Measurements from ENCODE around the gene PPP2R3A.
"Not testable (repeated sequence)": the region's sequence is repeated elsewhere in the genome, so short reads cannot be mapped to it uniquely, and the experiment has no call there.

PPP2R3A gene

DNA sequence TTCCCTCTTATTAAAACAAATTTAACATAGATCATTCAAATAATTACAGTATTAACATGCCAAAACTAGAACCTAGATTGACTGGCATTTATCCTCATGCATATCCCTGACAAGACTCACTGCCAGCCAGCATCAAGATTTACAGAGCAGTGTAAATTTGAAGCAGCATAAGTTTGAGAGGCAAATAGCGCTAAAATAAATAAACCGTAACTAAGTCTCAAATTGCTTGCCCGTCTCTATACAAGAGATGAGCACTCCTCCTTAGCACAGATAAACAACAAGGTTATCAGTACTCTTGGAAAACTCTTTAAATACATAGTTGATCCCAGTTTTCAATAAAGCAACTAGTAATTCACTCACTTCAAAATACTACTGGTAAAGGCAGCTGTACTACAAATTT lies 201.0 kb downstream of the PPP2R3A start:
- DNase-seq = no peak

DNA sequence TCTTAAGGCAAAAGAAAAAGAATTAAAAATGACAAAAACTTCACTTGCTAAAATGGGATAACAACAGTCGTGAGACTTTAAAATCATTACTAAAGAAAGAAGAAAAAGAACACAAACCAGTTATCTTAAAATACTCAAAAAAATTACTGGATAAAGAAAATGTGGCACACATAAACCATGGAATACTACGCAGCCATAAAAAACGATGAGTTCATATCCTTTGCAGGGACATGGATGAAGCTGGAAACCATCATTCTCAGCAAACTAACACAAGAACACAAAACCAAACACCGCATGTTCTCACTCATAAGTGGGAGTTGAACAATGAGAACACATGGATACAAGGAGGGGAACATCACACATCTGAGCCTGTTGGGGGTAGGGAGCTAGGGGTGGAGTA lies 202.7 kb downstream of the PPP2R3A start:
- DNase-seq = not testable (repeated sequence)

DNA sequence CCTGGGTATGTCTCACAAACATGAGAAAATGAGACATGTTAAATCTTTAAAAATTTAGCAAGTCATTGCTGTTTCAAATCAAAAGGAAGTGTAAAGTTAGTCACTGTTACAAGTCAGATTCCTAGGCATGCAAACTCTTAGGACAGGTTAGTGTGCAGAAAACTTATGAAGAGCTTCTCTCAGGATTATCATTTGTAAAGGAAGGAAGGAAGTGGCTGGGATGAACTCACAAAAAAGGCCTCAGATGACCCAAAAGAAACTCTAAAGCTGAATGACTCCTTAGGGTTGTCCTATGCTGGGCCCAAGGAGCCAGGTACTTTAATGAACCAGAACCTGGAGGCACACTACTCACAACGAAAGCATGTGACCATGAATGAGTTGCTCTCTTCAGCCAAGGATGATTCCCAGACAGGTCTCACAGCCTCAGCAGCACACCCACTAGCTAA lies 205.6 kb downstream of the PPP2R3A start:
- no peak for DNase-seq

DNA sequence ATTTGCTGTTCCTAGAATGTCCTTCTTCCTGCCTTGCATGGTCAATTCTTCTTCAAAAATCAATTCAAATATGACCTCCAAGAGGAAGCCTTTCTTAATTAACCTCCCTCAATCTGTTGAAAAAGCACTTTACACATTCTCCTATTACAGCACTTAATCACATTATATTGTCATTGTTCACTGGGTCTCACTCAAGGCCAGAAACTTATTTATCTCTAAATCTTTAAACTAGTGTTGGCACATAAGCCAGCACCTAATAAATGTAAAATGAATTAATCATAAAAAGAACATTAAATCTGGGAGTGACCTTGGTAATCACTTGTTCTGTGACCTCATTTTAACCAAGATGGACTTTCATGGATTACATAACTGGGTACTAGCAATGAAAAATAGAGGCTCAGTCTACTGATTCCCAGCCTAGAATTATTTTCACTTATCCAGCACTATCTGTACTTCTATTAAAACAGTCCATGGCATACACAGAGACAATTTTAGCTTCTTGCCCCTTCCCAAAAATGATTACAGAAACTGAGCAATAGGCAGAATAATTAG lies 208.5 kb downstream of the PPP2R3A start:
- DNase-seq = no peak

DNA sequence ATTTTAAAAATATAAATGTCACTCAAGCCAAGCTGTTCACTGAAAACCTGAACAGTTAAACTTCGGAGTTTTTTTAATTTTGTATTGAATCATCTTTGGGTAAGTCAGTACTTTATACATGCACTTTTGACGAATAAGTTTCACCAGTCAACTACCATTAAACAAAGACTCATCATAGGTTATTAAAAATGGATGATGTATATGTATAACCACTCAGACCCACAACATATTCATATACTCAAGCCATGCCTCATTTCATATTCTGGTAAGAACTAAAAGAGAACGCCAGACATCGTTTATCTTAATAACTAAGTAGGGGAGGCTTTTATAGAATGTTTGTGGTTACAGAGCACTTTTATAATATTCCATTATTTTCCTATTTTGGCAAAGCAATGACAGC lies 212.3 kb downstream of the PPP2R3A start:
- no peak for DNase-seq

DNA sequence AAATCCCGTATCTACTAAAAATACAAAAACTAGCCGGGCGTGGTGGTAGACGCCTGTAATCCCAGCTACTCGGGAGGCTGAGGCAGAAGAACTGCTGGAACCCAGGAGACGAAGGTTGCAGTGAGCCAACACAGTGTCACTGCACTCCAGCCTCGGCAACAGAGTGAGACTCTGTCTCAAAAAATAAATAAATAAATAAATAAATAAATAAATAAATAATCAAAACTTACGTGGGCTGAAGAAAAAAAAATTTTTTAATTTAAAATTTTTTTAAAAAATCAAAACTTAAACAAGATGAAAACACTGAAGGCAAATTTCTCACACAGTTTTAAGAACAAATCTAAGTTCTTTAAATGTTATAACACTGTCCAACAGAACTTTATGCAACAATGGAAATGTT lies 216.2 kb downstream of the PPP2R3A start:
- no peak for DNase-seq

DNA sequence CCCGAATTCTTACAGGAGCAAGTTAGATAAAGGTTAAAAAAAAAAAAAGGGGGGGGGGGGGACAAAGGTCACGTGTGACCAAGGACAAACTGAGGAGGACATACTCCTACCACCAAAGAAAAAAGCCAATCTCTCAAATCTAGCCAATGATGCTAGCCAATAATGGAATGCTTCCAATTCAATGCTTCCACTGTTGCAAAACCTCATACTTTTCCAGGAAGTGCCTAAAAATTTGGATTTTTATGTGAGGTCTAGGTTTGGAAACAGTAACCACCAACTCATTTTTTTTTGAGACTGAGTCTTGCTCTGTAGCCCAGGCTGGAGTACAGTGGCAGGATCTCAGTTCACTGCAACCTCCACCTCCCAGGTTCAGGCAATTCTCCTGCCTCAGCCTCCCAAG lies 219.2 kb downstream of the PPP2R3A start:
- no peak for DNase-seq

DNA sequence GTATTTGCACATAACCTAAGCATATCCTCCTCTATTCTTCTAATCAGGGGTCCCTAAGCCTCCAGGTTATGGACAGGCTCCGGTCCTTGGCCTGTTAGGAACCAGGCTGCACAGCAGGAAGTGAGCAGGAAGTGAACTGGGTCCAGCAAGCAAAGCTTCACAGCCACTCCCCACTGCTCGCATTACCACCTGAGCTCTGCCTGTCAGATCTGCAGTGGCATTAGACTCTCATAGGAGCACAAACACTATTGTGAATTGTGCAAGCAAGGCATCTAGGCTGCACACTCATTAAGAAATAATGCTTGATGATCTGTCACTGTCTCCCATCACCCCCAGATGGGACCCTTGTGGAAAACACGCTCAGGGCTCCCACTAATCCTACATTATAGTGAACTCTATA lies 220.8 kb downstream of the PPP2R3A start:
- DNase-seq = no peak

DNA sequence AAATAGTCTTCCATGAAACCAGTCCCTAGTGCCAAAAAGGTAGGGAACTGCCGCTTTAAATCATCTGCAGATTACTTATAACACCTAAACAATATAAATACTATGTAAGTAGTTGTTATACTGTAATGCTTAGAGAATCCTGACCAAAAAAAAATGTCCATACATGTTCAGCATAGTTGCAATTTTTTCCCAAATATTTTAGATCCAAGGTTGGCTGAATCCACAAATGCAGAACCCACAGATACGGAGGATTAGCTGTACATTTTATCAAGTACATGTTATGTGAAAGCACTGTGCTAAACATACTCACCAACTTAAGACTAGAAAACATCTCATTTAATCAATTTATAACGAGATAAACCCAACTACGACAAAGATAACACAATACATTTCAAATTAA lies 221.3 kb downstream of the PPP2R3A start:
- no peak for DNase-seq

DNA sequence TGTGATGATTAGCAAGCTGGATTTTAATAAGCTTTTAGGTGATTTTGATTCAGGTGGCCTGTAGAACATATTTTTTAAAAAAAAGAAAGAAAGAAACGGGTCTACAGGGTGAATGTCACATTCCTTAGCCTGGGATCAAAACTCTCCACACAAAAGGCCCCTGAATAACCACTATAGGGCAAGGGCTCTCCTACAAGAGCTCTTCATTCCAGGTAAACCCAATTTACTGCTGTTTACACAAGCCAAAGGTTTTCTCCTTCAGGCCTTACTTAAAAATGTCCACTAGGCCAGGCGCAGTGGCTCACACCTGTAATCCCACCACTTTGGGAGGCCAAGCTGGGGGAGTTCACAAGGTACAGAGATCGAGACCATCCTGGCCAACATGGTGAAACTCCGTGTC lies 222.3 kb downstream of the PPP2R3A start:
- no peak for DNase-seq

DNA sequence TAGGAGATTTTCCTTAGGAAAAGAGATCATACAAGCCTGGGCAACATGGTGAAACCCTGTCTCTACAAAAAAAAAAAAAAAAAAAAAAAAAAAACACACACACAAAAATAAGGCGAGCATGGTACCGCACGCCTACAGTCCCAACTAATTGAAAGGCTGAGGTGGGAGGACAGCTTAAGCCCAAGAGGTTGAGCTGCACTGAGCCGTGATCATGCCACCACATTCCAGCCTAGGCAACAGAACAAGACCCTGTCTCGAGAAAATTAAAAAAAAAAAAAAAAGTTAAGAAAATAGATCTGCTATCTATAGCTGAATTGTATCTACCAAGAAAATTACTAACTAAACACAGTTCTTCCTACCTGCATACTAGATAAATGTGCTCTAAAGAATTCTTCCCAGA lies 223.5 kb downstream of the PPP2R3A start:
- no peak for DNase-seq

DNA sequence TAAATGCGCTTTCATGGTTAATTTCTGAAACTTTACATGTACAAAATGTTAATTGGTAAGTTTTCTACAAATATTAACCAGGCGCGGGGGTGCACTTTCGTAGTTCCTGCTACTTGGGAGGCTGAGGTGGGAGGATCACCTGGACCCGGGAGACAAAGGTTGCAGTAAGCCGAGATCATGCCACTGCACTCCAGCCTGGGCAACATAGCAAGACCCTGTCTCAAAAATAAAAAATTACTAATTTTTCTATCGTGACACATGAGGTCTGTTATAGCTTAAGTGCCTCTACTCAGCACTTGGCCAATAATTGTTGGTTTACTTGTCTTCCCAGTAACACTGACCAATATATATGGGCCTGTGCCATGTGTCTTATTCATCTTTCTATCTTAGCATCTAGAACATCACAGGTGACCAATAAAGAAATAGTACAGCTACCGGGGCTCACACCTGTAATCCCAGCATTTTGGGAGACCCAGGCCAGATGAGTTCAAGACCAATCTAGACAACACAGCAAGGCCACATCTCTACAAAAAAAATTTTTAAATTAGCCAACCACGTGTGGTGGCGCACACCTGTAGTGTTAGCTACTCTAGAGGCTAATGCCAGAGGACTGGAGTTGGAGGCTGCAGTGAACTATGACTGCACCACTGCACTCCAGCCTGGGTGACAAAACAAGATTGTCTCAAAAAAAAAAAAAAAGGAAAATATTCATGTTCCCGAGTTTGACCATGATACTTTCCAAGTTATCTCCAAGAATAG lies 224.5 kb downstream of the PPP2R3A start:
- DNase-seq = no peak

DNA sequence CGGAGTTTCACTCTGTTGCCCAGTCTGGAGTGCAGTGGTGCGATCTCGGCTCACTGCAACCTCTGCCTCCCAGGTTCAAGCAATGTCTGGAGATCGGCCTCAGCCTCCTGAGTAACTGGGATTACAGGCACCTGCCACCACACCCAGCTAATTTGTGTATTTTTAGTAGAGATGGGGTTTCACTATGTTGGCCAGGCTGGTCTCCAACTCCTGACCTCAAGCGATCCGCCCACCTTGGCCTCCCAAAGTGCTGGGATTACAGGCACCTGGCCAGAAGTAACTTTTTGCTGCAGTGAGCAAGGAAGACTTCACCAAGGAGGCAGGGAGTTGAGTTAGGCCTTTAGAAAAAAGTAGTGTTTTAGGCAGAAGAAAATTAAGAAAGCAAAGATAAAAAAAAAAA lies 226.7 kb downstream of the PPP2R3A start:
- DNase-seq = not testable (repeated sequence)

DNA sequence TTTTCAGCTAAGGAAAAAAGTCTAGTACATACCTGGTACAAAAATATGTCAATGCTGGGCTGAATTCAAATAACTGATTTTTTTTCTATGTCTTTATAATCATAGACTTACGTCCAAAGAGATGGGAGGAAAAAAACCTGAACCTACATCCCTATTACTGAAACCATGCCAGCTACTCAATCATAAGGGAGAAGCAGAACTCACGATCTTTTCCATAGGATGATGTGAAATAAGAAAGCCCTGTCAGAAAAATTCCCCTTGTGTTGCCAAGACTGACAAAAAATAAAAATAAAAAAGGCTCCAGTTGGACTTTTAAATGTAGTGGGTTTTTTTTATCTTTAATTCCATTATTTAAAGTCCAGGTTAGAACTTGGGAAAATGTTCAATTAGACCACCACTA lies 227.3 kb downstream of the PPP2R3A start:
- DNase-seq = no peak

DNA sequence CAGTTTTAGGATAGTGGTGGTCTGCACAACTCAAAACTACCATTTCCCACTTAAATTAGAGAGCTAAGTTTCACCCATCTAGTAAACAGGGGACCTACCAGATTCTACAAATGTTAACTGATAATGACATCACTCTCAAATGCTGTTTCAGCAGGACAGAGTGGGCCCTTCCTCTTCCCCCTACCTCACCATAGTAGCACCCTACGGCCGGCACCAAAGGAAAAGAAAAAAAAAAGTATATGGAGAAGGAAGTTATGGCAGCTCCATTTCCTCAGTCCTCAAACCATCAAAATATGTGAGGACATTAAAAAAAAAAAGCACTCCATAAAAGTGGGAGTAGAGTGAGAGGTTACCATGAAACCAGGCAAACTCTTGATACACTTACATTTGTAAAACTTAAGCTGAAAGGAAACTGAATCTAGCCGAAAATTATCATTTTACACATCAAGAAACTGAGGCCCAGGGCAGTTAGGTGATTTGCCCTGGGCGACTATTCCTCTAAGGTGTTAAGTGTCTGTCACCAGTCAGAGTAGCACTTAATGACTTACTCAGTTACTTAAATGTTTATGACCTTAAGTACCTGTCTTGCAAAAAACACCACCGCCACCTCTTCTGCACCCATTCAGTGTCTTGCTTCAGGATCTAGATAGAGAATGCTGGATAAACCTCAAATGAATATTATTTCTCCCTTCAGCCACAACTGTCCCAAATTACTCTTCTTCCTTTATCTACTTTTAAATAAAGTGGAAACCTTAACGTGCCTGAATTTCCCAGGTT lies 227.9 kb downstream of the PPP2R3A start:
- DNase-seq = no peak

DNA sequence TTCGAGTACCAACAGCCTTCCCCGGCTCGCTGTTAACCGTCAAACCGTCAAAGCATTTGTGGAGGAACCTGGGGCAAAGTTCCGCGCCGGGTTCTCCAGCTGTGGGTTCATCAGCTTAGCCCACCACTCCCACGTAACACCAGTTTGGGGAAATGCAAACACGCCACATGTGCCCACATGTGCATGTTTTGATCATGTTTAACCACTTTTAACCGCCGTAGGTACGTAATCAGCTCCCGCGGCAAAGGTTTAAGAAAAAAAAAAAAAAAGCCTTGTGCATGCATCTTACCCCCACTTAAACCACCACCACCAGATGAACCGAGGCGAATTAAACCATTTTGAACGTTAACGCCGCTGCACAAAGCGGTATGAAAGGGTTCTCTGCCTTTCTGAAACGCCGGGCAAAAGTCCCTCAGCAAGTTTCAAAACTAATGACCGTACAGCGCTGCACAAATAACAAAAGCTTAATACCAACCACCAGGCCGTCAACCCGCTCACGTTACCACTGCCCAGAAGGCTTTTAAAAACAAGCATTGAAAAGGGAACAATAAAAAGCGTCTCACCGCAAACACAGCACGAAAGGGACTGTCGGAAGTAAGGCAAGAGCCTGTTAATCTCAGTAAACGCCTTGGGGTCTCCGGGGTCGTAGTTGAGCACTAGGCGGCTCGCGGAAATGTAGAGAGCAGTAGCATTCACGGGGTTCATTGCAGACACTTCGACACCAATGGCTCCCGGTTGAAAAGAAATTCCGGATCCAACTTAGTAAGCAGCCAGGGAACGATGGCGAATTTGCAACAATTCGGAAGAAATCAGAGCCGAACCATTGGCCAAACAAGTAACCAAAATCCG lies 229.1 kb downstream of the PPP2R3A start:
- DNase-seq = peak; percentile 67

DNA sequence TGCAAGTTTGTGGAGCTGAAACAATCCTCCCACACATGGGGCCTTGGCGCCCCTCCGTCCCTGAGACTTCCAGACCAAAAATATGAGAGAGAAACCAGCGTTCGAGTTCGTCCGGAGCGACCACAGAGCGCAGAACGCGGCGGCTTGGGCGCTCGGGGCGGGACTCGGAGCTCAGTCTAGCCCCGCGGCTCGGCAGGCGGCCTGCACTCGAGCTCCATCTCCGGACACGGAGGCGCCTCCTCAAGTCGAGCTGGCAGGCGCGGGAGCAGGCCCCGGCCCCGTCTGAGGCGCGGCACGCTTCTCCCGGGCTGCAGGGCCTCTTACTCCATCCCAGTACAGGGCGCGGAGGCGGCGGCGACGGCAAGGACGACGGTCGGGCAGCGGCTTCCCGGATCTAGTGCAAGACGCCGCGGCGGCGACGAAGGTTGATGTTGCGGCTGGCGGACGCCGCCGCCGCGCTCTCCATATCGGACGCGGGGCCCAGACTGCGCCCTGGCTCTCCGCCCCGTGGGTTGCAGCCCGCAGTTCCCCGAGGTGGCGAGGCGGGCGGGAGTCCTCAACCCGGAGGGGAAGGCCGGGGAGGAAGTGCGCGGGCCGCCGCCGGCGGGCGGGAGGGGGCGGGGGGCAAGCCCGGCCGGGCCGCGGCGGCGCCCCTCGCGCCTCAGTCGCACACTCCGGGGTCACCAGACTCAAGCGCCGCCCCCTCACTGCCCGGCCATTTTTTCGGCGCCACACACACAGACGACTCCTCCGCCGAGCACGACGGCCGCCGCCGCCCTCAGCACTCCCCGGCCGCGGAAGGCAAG lies 229.9 kb downstream of the PPP2R3A start:
- peak; percentile 76 for DNase-seq

DNA sequence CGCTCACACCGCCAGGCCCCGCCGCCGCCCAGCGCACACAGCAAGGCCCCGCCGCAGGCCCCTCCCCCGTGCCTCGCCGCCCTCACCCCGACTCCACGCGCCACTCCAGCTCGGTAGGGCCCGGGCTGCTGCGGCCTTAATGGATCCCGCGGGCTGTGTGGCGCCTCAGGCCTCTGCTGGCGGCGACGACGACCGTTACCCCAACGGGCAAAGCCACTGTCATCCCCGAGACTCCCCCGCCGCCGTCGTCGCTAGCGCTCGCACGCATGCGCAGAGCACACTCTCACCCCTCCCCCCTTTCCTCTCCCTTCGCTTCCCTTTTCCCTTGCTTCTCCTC lies 230.5 kb downstream of the PPP2R3A start, which contains the start of gene MSL2:
Gene MSL2, minus strand, starts transcription at position 272 of the 337 bp plus-strand sequence. CDS start 1,222 bp downstream, outside the sequence.
- DNase-seq = no peak

DNA sequence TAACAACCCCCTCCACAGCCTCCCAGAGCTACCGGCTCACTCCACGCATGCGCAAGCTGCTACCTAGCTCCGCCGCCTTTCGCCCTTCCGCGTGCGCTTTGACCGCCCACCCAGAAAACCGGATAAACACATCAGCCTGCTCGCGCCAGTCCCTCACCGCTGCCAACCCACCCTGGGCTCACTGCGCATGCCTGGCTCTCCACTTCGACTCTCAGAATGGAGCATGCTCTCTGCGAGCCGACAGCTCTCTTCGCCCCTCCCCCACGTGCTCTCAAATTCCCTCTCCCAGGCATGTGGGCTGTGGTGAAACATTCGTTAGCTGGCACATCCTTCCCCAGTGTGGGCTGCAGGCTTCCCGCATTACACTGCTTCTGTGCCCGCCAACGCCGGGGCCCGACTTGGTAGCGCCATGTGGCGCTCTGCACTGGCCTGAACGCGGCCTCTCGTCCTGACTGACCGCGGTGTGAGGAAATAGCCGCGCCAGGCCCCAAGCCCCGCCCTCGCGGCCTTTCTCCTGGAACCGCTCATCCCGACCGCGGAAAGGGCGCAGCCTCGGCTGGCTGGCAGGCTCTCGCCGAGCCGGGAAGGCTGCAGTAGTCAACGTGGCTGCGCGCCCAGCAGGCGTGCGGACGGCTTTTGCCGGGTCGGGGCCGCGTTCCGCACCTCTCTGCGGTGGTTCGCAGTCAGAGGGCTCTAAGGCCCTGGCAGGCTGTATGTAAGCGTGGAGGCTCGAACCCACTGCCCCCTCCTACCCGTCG lies 231.1 kb downstream of the PPP2R3A start:
- DNase-seq = peak; percentile 97

DNA sequence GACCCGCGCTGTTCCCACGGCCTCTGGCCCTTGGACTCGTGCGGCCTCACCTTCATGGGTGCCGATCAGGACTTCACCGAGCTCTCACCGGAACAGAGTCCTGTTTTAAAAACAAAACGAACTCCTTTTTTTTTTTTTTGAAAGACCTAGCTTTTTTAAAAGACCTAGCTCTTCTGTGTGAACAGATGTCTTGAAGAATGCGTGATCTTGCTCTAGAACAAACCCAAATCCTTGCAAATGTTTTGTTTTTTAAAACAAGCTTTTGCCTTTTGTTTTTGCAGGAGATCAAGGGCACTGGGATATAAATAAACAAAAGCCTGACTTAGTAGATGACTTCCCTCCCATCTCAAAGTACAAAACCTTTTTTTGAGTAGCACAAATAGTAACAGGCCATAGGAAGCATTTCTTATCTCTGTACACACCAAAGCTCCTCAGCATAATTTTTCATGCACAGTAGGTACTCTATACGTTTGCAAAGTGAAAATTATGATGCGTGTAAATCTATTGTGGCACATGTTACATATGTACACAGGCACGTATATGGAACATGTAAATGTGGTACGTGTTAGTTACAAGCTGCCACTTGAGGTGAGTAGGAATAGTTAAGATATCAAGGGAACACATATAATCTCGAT lies 231.7 kb downstream of the PPP2R3A start:
- no peak for DNase-seq

Data from T-helper 9 cell (primary cell).